Measurements from ENCODE around the gene OR10A5. TPM values are rescaled to one million over a fixed set of nuclear protein-coding genes. Genes with fewer than 3 reads are reported as not detected.

The OR10A5 gene
- total and polyA plus RNA-seq, 10 of the 15 experiments (the other 5 are each of a cell fraction or from before 2014, with no cell fraction given): not detected

- 0% methylated on average over 1 of the region's 1 CpG for WGBS (ENCODE audit: insufficient coverage, insufficient replicate concordance, low lambda C conversion rate, missing lambda C conversion rate)
- Histone ChIP-seq H3K79me2 (ENCODE audit: control insufficient read depth, insufficient read depth, low read length) (no peaks in the 10 kb centered on the region), H2AFZ (ENCODE audit: control insufficient read depth, low read depth, low read length) (no peak overlapping the region), H3K9me3 (replicated peaks; ENCODE audit: control insufficient read depth, insufficient read depth, low read length) (no peaks in the 10 kb centered on the region), H3K4me2 (ENCODE audit: control insufficient read depth, insufficient read depth) (no peak overlapping the region), H3K27me3 (replicated peaks in 1 of 2; ENCODE audit: control insufficient read depth in 2 of 2, insufficient read depth in 2 of 2, low read length in 1 of 2) (no peaks in the 10 kb centered on the region), H3K4me1 (ENCODE audit: control insufficient read depth, insufficient read depth, low read length) (no peaks in the 10 kb centered on the region), H3K36me3 (ENCODE audit: control insufficient read depth in 2 of 2, insufficient read depth in 2 of 2, low read length in 1 of 2) (no peaks in the 10 kb centered on the region), H3K9ac (ENCODE audit: control insufficient read depth, insufficient read depth, low read length) (no peak overlapping the region), H3K27ac (ENCODE audit: control insufficient read depth, insufficient read depth) (no peak overlapping the region), H4K20me1 (ENCODE audit: control insufficient read depth, insufficient read depth) (no peaks in the 10 kb centered on the region), H3K4me3 (no peak overlapping the region)
- TF ChIP-seq BCL11A (IDR thresholded peaks at IDR 0.05; ENCODE audit: low read depth, low read length) (no peak), MYC (IDR thresholded peaks at IDR 0.05; ENCODE audit: insufficient read depth, insufficient read length, insufficient replicate concordance, low read length, severe bottlenecking) (no peak), FOXK2 (IDR thresholded peaks at IDR 0.05) (no peak), HDAC2 (IDR thresholded peaks at IDR 0.05) (no peak), SPI1 (IDR thresholded peaks at IDR 0.05; ENCODE audit: borderline replicate concordance, insufficient read depth, low read depth, low read length) (no peak), ZBED1 (IDR thresholded peaks at IDR 0.05; ENCODE audit: borderline replicate concordance) (no peak), NKRF (conservative IDR thresholded peaks at IDR 0.05) (no peak), NFYA (IDR thresholded peaks at IDR 0.05; ENCODE audit: borderline replicate concordance, low read depth, low read length) (no peak), TCF3 (IDR thresholded peaks at IDR 0.05; ENCODE audit: borderline replicate concordance, insufficient read depth, low read depth, low read length) (no peak), GABPA (IDR thresholded peaks at IDR 0.05; ENCODE audit: low read depth) (no peak), NR2F1 (conservative IDR thresholded peaks at IDR 0.05) (no peak), DPF2 (IDR thresholded peaks at IDR 0.05) (no peak)
- POLR2A ChIA-PET: no interaction called here
- RAD21 ChIA-PET (ENCODE audit: unreplicated experiment): no interaction called here
- in situ Hi-C loops (cut with MboI): no loop called here
- ATAC-seq (no peak), DNase-seq (ENCODE audit: low read depth, low spot score) (no peak), FAIRE-seq (no peak)
- intact Hi-C loops (cut with micrococcal nuclease; ENCODE audit: unreplicated experiment): no loop called here
- SMC1A ChIA-PET (ENCODE audit: uncharacterized antibody, unreplicated experiment): interaction anchor here (0.6 kb wide), 1 partner anchor 22 kb away, joined by 3 read pairs; no protein-coding TSS in a partner anchor
- CTCF ChIA-PET: interaction anchor here (2.2 kb wide), 1 partner anchor 16 kb away, joined by 10 read pairs; no protein-coding TSS in a partner anchor
- BruUV-seq (replicated peaks): no TSS peak
These were observed 17.4 kb upstream of the OR10A5 start for GRCh38 chr11:6828103-6828502.
